ENCODE data around the gene ZNF579.

Gene ZNF579, protein sequence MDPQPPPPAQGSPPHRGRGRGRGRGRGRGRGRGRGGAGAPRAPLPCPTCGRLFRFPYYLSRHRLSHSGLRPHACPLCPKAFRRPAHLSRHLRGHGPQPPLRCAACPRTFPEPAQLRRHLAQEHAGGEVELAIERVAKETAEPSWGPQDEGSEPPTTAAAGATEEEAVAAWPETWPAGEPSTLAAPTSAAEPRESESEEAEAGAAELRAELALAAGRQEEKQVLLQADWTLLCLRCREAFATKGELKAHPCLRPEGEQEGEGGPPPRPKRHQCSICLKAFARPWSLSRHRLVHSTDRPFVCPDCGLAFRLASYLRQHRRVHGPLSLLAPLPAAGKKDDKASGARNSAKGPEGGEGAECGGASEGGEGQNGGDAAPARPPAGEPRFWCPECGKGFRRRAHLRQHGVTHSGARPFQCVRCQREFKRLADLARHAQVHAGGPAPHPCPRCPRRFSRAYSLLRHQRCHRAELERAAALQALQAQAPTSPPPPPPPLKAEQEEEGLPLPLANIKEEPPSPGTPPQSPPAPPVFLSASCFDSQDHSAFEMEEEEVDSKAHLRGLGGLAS

DNA sequence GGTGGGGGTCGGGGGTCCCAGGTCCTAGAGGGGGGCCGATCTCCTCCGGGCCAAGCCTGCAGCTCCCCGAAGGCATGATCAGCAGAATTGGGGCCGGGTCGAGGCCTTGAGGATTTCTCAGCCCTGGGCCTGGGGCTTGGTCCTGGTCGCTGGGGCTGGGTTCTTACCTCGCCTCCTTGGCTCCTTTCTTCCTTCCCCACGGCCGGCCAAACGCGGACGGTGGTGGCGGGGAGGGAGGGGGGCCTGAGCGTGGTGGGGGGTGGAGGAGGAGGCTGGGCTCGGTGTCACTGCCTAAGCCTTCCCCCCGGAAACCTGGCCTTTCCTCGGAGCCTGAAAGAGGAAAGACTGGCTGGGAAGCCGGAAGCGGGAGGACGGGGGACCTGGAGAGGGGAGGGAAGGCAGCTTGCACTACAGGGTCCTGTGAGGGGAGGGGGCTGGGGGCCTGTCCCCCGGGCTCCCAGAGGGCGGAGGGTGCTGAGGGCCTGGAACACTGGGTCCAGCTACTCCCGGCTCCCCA, at the start of gene ZNF579:
ZNF579 (minus strand) TSS at position 221 of the 517 bp plus-strand sequence. CDS start 1,209 bp downstream, outside the sequence.
- no peaks in the 10 kb centered on the region for H3K4me1 ChIP-seq (ENCODE audit: insufficient read depth, low read length)
- 0 out of 2 replicates have a peak, but pooled peaks cover 7% of the 10 kb centered on the region for H3K36me3 ChIP-seq (ENCODE audit: insufficient read depth, low read length)
- H3K9ac ChIP-seq (ENCODE audit: low read depth, low read length), result peak within 1 kb of the TSS; percentile 71
- no peaks in the 10 kb centered on the region for H3K9me3 ChIP-seq (ENCODE audit: control insufficient read depth, insufficient read depth, low read length)

DNA sequence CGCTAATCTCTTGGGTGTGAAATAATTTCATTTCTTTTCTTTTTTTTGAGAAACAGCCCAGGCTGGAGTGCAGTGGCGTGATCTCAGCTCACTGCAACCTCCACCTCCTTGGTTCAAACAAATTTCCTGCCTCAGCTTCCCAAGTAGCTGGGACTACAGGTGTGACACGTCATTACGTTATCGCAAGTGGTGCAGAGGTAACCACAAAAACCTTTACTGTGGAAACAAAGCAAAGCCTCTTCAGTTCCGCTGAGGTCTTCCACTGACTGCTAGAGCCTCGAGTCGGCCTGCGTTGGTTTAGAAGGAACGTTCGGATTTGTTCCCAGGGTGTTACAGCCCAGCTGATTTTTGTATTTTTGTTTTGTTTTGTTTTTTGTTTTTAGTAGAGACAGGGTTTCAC, 45.7 kb upstream of the ZNF579 start:
- Histone ChIP-seq H3K9ac (ENCODE audit: low read depth, low read length) (no peak overlapping the region), H3K4me1 (ENCODE audit: insufficient read depth, low read length) (no peaks in the 10 kb centered on the region), H3K36me3 (ENCODE audit: insufficient read depth, low read length) (no peaks in the 10 kb centered on the region; the same call in 1 of the 2 replicates), H3K9me3 (ENCODE audit: control insufficient read depth, insufficient read depth, low read length) (no peaks in the 10 kb centered on the region)

DNA sequence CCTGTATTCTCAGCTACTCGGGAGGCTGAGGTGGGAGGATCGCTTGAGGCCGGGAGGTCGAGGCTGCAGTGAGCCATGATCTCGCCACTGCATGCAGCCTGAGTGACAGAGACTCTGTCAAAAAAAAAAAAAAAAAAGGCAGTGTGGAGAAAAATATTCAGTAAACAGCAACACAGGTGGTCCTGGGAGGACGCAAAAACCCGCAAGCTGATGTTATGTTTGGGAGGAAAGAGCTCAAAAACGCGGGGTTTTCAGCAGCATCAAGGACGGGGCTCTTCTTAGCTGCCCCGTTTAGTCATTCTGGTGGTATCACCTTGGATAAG, 44.3 kb upstream of the ZNF579 start:
- no peaks in the 10 kb centered on the region for H3K9me3 ChIP-seq (ENCODE audit: control insufficient read depth, insufficient read depth, low read length)
- no peaks in the 10 kb centered on the region for H3K4me1 ChIP-seq (ENCODE audit: insufficient read depth, low read length)
- no peaks in the 10 kb centered on the region; the same call in 1 of the 2 replicates for H3K36me3 ChIP-seq (ENCODE audit: insufficient read depth, low read length)
- peak overlapping the region; percentile 54; the same call in 1 of the 2 replicates for H3K9ac ChIP-seq (ENCODE audit: low read depth, low read length)

DNA sequence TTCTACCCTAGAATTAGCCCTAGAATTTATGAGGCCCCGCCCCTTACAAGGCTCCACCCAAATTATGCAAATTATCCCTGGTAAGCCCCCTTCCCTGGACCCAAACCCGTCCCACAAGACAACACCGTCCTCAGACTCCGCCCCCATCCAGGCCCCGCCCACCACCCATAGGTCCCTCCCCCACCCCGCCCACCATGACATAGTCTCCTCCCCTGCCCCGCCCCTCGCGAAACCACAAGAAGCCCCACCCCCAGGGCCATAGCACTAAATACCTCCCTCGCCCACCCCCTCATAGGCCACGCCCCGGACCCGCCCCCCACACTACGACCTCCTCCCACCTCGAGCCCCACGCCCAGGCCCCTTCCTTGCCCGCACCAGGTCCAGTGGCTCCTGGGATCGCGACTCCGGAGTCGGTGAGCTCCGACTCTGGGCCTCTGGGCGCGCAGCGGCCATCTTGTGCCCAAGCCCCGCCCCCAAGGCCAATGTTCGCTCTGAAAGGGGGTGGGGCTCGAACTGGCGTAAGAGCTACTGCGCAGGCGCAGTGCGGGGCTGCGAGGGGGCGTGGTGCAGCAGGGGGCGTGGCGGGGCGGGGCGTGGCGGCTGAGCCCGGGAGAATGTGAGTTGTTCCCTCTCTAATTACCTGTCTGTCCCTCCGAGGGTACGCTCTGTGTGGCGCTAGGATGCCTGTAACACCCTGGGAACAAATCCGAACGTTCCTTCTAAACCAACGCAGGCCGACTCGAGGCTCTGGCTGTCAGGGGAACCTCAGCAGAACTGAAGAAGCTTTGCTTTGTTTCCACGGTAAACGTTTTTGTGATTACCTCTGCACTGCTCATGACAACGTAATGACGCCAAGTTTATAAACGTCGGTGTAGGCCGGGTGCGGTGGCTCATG, 43.7 kb upstream of the ZNF579 start, which contains the start of gene ZNF784:
ZNF784 (minus strand) TSS at position 458 of the 895 bp plus-strand sequence; CDS start at position 453, 5 bp downstream.
- H3K4me1 ChIP-seq (ENCODE audit: insufficient read depth, low read length), result no peaks in the 10 kb centered on the region
- peak within 1 kb of the TSS; percentile 54; the same call in 1 of the 2 replicates for H3K9ac ChIP-seq (ENCODE audit: low read depth, low read length)
- H3K36me3 ChIP-seq (ENCODE audit: insufficient read depth, low read length), result no peaks in the 10 kb centered on the region; the same call in 1 of the 2 replicates
- no peaks in the 10 kb centered on the region for H3K9me3 ChIP-seq (ENCODE audit: control insufficient read depth, insufficient read depth, low read length)

DNA sequence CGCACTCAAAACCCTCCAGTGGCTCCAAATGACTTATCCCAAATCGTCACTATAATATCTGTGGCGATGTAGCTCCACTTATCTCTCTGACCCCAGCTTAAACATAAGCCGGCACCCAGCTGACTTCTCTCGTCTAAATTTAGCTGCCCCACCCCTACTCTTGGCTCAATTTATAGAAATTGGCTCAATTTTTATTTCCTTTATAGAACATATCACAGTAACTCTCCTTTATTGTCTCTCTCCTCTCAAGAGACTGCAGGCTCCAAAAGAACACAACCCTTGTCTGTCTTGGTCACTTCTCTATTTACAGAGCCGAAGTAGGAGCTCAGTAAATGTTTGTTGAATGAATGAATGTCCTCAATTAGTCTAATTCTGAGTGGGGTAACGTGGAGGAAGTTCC, 42.9 kb upstream of the ZNF579 start:
- Histone ChIP-seq H3K9ac (ENCODE audit: low read depth, low read length) (peak overlapping the region; percentile 31; the same call in 1 of the 2 replicates), H3K4me1 (ENCODE audit: insufficient read depth, low read length) (no peaks in the 10 kb centered on the region), H3K9me3 (ENCODE audit: control insufficient read depth, insufficient read depth, low read length) (no peaks in the 10 kb centered on the region), H3K36me3 (ENCODE audit: insufficient read depth, low read length) (no peaks in the 10 kb centered on the region; the same call in 1 of the 2 replicates)

DNA sequence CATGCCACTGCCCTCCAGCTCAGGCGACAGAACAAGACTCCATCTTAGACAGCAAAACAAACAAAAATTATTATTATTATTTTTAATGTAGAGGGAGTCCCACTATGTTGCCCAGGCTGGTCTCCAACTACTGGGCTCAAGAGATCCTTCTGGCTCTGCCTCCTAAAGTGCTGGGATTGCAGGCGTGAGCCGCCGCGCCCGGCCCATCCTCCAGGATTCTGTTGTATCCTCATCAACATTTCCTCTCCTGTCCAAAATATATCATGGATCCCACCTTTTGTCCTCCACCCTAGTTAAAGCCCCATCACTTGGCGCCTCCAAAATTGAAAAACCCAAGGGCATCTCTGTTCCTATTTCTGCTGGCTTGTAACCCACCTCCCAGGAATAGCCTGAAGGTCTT, 42.5 kb upstream of the ZNF579 start:
- no peaks in the 10 kb centered on the region for H3K4me1 ChIP-seq (ENCODE audit: insufficient read depth, low read length)

DNA sequence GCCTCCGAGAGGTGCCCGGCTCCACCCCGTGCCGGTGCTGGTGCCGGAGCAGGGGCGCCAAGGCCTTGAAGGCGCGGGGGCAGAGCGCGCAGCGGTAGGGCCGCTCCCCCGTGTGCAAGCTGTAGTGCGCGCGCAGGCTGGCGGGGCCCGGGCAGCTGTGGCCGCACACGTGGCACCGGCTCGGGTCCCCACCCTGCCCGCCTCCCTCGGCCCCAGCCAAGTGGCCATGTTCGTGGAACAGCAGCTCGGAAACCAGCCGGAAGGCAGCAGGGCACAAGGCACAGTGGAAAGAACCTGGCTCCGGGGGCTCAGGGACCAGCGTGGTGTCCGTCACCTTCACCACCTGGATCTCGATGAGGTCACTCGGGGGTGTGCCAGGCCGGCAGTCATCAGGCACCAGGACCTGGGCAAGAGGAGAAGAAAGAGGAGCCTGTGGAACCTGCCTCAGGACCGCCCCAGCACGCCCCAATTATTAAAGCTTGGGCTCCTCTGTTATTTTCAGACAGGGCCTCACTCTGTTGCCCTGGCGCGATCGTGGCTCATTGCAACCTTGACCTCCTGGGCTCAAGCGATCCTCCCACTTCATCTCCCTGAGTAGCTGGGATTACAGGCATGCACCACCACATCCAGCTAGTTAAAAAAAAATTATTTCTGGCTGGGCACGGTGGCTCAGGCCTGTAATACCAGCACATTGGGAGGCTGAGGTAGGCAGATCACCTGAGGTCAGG, 41.8 kb upstream of the ZNF579 start:
- H3K9me3 ChIP-seq (ENCODE audit: control insufficient read depth, insufficient read depth, low read length), result no peaks in the 10 kb centered on the region
- H3K36me3 ChIP-seq (ENCODE audit: insufficient read depth, low read length), result peaks cover 3% of the 10 kb centered on the region
- H3K4me1 ChIP-seq (ENCODE audit: insufficient read depth, low read length), result no peaks in the 10 kb centered on the region
- no peak overlapping the region for H3K9ac ChIP-seq (ENCODE audit: low read depth, low read length)

More for the DNA sequence above, 42.5 kb upstream of the ZNF579 start:
- Histone ChIP-seq H3K9ac (ENCODE audit: low read depth, low read length) (no peak overlapping the region), H3K9me3 (ENCODE audit: control insufficient read depth, insufficient read depth, low read length) (no peaks in the 10 kb centered on the region), H3K36me3 (ENCODE audit: insufficient read depth, low read length) (no peaks in the 10 kb centered on the region; the same call in 1 of the 2 replicates)

DNA sequence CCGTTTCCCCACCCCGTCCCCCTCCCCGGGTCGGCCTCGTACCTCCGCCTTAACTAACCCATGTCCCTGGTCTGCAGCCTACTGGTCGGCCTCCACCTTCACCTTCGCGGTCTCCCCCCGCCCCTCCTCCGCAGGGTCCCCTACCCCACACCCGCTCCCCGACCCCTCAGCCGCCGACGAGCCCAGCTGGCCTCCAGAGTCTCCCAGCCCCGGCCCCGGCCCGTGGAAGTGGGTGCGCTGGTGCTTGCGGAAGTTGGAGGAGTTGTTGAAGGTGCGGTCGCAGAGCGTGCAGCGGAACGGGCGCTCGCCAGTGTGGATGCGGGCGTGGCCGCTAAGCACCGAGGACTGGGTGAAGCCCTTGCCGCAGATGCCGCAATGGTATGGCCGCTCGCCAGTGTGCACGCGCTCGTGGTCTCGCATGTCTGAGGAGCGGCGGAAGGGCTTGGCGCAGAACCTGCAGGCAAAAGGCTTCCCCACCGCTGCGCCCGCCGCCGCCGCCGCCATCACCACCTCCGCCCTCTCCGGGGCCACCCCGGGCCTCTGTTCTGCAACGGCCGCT, 41.1 kb upstream of the ZNF579 start:
- no peaks in the 10 kb centered on the region for H3K9me3 ChIP-seq (ENCODE audit: control insufficient read depth, insufficient read depth, low read length)
- H3K36me3 ChIP-seq (ENCODE audit: insufficient read depth, low read length), result peaks cover 6% of the 10 kb centered on the region

DNA sequence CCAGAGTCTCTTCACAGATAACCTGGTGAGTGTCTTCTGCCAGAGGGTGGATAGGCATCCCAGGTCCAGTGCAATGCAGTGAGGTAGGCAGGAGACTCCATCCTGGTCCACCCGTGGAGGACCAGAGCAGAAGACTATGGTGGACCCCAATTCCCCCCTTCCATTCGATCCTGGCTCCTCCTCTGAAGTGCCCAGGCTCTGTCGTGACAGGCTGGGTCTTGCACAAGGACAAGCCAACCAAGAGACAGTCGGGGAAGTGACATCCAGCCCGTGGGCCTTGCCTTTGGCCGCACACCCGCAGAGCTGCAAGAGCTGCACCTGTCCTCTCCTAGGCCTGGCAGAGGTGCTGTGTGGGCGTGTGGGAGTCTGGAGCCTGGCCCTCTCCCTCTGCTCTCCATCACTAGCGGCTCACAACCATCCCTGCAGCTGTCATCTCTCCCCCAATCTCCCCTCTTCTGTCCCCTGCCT, 40.6 kb upstream of the ZNF579 start:
- Histone ChIP-seq H3K9ac (ENCODE audit: low read depth, low read length) (no peak overlapping the region), H3K9me3 (ENCODE audit: control insufficient read depth, insufficient read depth, low read length) (no peaks in the 10 kb centered on the region), H3K36me3 (ENCODE audit: insufficient read depth, low read length) (peaks cover 6% of the 10 kb centered on the region), H3K4me1 (ENCODE audit: insufficient read depth, low read length) (no peaks in the 10 kb centered on the region)

More for the DNA sequence above, 41.1 kb upstream of the ZNF579 start:
- no peak overlapping the region for H3K9ac ChIP-seq (ENCODE audit: low read depth, low read length)
- no peaks in the 10 kb centered on the region for H3K4me1 ChIP-seq (ENCODE audit: insufficient read depth, low read length)

DNA sequence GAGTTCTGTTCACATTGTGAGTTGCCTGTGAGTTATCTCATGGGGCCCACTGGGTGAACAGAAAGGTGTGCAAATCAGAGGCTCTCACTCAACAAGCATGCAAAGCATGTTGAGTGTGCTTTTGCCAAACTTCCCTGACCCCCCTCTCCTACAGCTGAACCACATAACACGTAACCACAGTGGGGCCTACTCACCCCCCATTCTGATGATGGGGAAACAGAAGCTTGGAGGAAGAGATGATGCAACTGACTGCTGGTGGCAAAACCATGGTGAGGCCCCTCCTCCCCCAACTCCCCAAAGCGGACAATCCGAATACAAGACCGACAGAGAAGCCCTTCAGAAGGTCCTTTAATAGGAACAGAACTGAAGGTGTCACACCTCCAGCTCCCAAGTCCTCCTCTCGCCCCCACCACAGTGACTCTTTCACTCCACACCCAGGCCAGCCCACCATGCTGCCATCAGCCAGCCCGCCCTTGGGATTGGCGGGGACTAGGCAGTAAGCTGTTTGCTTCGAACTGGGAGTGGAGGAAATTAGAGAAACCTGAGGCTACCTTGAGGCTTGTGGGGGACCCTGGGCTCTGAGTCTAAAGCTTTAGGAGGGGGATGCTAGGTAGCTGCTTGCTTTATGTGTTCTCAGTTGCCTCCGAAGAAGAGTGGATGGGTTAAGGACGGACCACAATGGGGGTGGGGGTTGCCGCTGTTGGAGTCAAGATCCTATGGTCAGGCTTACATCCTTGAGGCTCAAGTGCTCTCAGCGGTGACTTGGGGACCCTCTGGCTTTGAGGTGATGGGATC, 40.0 kb upstream of the ZNF579 start:
- Histone ChIP-seq H3K36me3 (ENCODE audit: insufficient read depth, low read length) (peaks cover 6% of the 10 kb centered on the region), H3K4me1 (ENCODE audit: insufficient read depth, low read length) (no peaks in the 10 kb centered on the region), H3K9ac (ENCODE audit: low read depth, low read length) (no peak overlapping the region), H3K9me3 (ENCODE audit: control insufficient read depth, insufficient read depth, low read length) (no peaks in the 10 kb centered on the region)

DNA sequence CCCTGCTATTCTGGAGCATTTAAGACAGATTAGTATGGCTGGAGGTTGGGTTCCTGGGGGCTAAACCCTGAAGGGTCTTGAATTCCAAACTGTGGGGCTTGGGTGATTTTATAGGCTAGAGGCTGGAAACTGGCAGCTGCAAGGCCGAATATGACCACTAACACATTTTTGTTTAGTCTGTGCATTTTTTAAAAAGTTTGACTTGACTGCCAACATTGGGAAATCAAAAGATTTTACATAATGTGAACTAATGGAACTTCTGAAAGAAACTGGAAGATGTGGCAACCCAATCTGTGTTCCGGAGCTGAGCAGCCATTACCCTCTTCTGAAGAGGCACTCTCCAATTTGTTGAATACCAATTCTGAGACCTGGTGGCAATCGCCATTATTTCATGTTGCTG, 38.6 kb upstream of the ZNF579 start:
- Histone ChIP-seq H3K36me3 (ENCODE audit: insufficient read depth, low read length) (peaks cover 6% of the 10 kb centered on the region), H3K9me3 (ENCODE audit: control insufficient read depth, insufficient read depth, low read length) (no peaks in the 10 kb centered on the region), H3K9ac (ENCODE audit: low read depth, low read length) (no peak overlapping the region), H3K4me1 (ENCODE audit: insufficient read depth, low read length) (no peaks in the 10 kb centered on the region)

DNA sequence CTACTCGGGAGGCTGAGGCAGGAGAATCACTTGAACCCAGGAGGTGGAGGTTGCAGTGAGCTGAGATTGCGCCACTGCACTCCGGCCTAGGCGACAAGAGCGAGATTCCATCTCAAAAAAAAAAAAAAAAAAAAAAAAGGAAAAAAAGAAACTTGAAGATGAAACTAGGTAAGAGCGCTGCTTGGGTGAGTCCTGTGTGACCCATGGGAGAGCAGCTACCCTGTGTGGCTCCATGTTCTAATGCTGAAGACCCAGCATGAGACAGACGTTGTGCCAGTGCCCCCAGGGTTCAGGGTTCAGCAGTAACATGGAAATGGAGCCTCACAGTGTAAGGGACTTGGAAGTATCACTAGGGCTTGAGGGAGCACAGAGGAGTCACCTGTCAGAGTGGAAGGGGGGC, 37.8 kb upstream of the ZNF579 start:
- H3K9ac ChIP-seq (ENCODE audit: low read depth, low read length), result no peak overlapping the region

DNA sequence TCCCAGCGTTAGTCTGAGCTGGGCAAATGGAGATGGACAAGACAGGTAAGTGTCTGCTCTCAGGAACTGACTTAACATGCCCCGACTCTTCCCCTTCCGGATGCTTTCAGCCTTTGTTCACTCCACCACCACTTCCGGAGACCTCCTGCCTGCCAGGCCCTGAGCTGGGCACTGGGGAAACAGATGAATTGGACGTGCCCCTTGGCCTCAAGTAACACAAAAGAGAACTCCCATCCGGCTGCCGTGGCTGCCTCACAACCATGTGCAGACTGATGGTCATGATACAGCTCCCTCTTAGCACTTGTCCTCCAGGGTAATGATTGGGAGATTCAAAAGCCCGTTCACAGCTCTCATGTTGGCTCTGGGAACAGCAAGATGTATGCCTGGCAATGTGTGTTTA, 36.8 kb upstream of the ZNF579 start:
- Histone ChIP-seq H3K9ac (ENCODE audit: low read depth, low read length) (no peak overlapping the region), H3K36me3 (ENCODE audit: insufficient read depth, low read length) (peaks cover 6% of the 10 kb centered on the region), H3K4me1 (ENCODE audit: insufficient read depth, low read length) (no peaks in the 10 kb centered on the region), H3K9me3 (ENCODE audit: control insufficient read depth, insufficient read depth, low read length) (no peaks in the 10 kb centered on the region)

More for the DNA sequence above, 37.8 kb upstream of the ZNF579 start:
- H3K36me3 ChIP-seq (ENCODE audit: insufficient read depth, low read length), result peaks cover 6% of the 10 kb centered on the region
- no peaks in the 10 kb centered on the region for H3K4me1 ChIP-seq (ENCODE audit: insufficient read depth, low read length)
- no peaks in the 10 kb centered on the region for H3K9me3 ChIP-seq (ENCODE audit: control insufficient read depth, insufficient read depth, low read length)
